Measurements from ENCODE around the gene PCDHA4.
"Not testable (repeated sequence)": the region's sequence is repeated elsewhere in the genome, so short reads cannot be mapped to it uniquely, and the experiment has no call there.

Gene PCDHA4

GRCh38 chr5:140808889-140809291 lies 2.0 kb downstream of the PCDHA4 start:
- Histone ChIP-seq H3K9me3 (replicated peaks in 1 of 11) (peaks cover 34 to 76% (median 42%) of the 10 kb centered on the region in 11 experiments), H3K9ac (no peak overlapping the region), H3K27me3 (no peaks in the 10 kb centered on the region), H4K20me1 (no peaks in the 10 kb centered on the region), H3K36me3 (no peaks in the 10 kb centered on the region), H3K4me1 (no peaks in the 10 kb centered on the region), H3K4me2 (no peak overlapping the region), H3K27ac (no peak overlapping the region), H3K4me3 (no peak overlapping the region)
- no peak for TF ChIP-seq Cebpa-rat (IDR thresholded peaks at IDR 0.05)

- Histone ChIP-seq H3K27ac (no peak within 1 kb of the TSS), H3K4me3 (no peak within 1 kb of the TSS; a peak in 1 of 20 replicates), H3K27me3 (no peaks in the 10 kb centered on the region), H3K36me3 (no peaks in the 10 kb centered on the region), H4K20me1 (no peaks in the 10 kb centered on the region), H3K9me3 (replicated peaks in 1 of 11) (peaks cover 27 to 46% (median 32%) of the 10 kb centered on the region in 11 experiments), H3K4me1 (no peaks in the 10 kb centered on the region), H3K4me2 (no peak within 1 kb of the TSS), H3K9ac (no peak within 1 kb of the TSS)
- no peak for TF ChIP-seq Cebpa-rat (IDR thresholded peaks at IDR 0.05)
Measured at GRCh38 chr5:140821375-140822280, 14.8 kb downstream of the PCDHA4 start, which contains the start of gene PCDHA5. TSS of gene PCDHA5 (plus strand) at chr5:140821613.

- no peak overlapping the region for H3K27ac ChIP-seq
- H3K4me3 ChIP-seq, result no peak overlapping the region
- no peaks in the 10 kb centered on the region for H4K20me1 ChIP-seq
- no peak overlapping the region for H3K4me2 ChIP-seq
- H3K36me3 ChIP-seq, result no peaks in the 10 kb centered on the region
- H3K9ac ChIP-seq, result no peak overlapping the region
- no peaks in the 10 kb centered on the region for H3K27me3 ChIP-seq
- H3K4me1 ChIP-seq, result no peaks in the 10 kb centered on the region
- H3K9me3 ChIP-seq (replicated peaks in 1 of 11), result peaks cover 27 to 40% (median 32%) of the 10 kb centered on the region in 11 experiments
- TF ChIP-seq Cebpa-rat (IDR thresholded peaks at IDR 0.05), result no peak
Measured at GRCh38 chr5:140822281-140822629, 15.4 kb downstream of the PCDHA4 start.

- not testable (repeated sequence) for H4K20me1 ChIP-seq, H3K4me3 ChIP-seq, H3K36me3 ChIP-seq, H3K27ac ChIP-seq, H3K4me2 ChIP-seq, H3K4me1 ChIP-seq, H3K9ac ChIP-seq, H3K27me3 ChIP-seq
- H3K9me3 ChIP-seq (replicated peaks in 1 of 11), result peaks cover 31 to 45% (median 36%) of the 10 kb centered on the region in 11 experiments
Measured at GRCh38 chr5:140822969-140823368, 16.1 kb downstream of the PCDHA4 start.

- H3K36me3 ChIP-seq, result no peaks in the 10 kb centered on the region
- peaks cover 36 to 50% (median 41%) of the 10 kb centered on the region in 11 experiments for H3K9me3 ChIP-seq (replicated peaks in 1 of 11)
- H3K9ac ChIP-seq, result no peak overlapping the region
- TF ChIP-seq Cebpa-rat (IDR thresholded peaks at IDR 0.05), result no peak
- no peak overlapping the region for H3K4me3 ChIP-seq
- no peaks in the 10 kb centered on the region for H3K27me3 ChIP-seq
- H3K4me2 ChIP-seq, result no peak overlapping the region
- no peaks in the 10 kb centered on the region for H3K4me1 ChIP-seq
- no peaks in the 10 kb centered on the region for H4K20me1 ChIP-seq
- no peak overlapping the region for H3K27ac ChIP-seq
Measured at GRCh38 chr5:140823475-140823874, 16.6 kb downstream of the PCDHA4 start.

GRCh38 chr5:140827704-140828361 lies 21.0 kb downstream of the PCDHA4 start, which contains the start of gene PCDHA6:
TSS of gene PCDHA6 (plus strand) at chr5:140827960. CDS start at chr5:140828092, 132 bp downstream.
- Histone ChIP-seq H3K9ac (no peak within 1 kb of the TSS), H4K20me1 (no peaks in the 10 kb centered on the region), H3K4me1 (no peaks in the 10 kb centered on the region), H3K27ac (no peak within 1 kb of the TSS), H3K27me3 (no peaks in the 10 kb centered on the region), H3K4me2 (no peak within 1 kb of the TSS), H3K36me3 (no peaks in the 10 kb centered on the region), H3K9me3 (replicated peaks in 1 of 11) (peaks cover 37 to 54% (median 43%) of the 10 kb centered on the region in 11 experiments), H3K4me3 (no peak within 1 kb of the TSS)
- TF ChIP-seq Cebpa-rat (IDR thresholded peaks at IDR 0.05), result no peak

GRCh38 chr5:140828362-140828737 lies 21.5 kb downstream of the PCDHA4 start:
- no peaks in the 10 kb centered on the region for H3K4me1 ChIP-seq
- no peak overlapping the region for H3K4me3 ChIP-seq
- H3K27me3 ChIP-seq, result no peaks in the 10 kb centered on the region
- no peaks in the 10 kb centered on the region for H4K20me1 ChIP-seq
- no peak overlapping the region for H3K4me2 ChIP-seq
- no peak overlapping the region for H3K9ac ChIP-seq
- H3K9me3 ChIP-seq (replicated peaks in 1 of 11), result peaks cover 31 to 49% (median 38%) of the 10 kb centered on the region in 11 experiments
- no peaks in the 10 kb centered on the region for H3K36me3 ChIP-seq
- H3K27ac ChIP-seq, result no peak overlapping the region
- TF ChIP-seq Cebpa-rat (IDR thresholded peaks at IDR 0.05), result no peak

- peaks cover 29 to 43% (median 33%) of the 10 kb centered on the region in 11 experiments for H3K9me3 ChIP-seq (replicated peaks in 1 of 11)
- H3K27ac ChIP-seq, H4K20me1 ChIP-seq, H3K9ac ChIP-seq, H3K27me3 ChIP-seq, H3K4me3 ChIP-seq, H3K36me3 ChIP-seq, H3K4me2 ChIP-seq, H3K4me1 ChIP-seq: not testable (repeated sequence)
Measured at GRCh38 chr5:140829511-140830501, 22.9 kb downstream of the PCDHA4 start.

GRCh38 chr5:140833993-140834392 lies 27.1 kb downstream of the PCDHA4 start, which contains the start of gene PCDHA7:
TSS of gene PCDHA7 (plus strand) at chr5:140834269. CDS start at chr5:140834384, 115 bp downstream.
- H3K36me3 ChIP-seq, result no peaks in the 10 kb centered on the region
- H4K20me1 ChIP-seq, result no peaks in the 10 kb centered on the region
- H3K4me2 ChIP-seq, result no peak within 1 kb of the TSS; a peak in 1 of 22 replicates
- H3K4me3 ChIP-seq, result no peak within 1 kb of the TSS
- H3K4me1 ChIP-seq, result no peaks in the 10 kb centered on the region
- no peaks in the 10 kb centered on the region for H3K27me3 ChIP-seq
- no peak within 1 kb of the TSS for H3K9ac ChIP-seq
- TF ChIP-seq Cebpa-rat (IDR thresholded peaks at IDR 0.05), result no peak
- peaks cover 33 to 39% (median 36%) of the 10 kb centered on the region in 11 experiments for H3K9me3 ChIP-seq (replicated peaks in 1 of 11)
- H3K27ac ChIP-seq, result no peak within 1 kb of the TSS

- H3K4me2 ChIP-seq, H3K36me3 ChIP-seq, H3K4me3 ChIP-seq, H3K27ac ChIP-seq, H3K27me3 ChIP-seq, H4K20me1 ChIP-seq, H3K9ac ChIP-seq, H3K4me1 ChIP-seq: not testable (repeated sequence)
- peaks cover 28 to 33% (median 31%) of the 10 kb centered on the region in 11 experiments for H3K9me3 ChIP-seq (replicated peaks in 1 of 11)
Measured at GRCh38 chr5:140834439-140835008, 27.7 kb downstream of the PCDHA4 start.
